ENCODE measurements around the gene PDE10A.
A peak's percentile ranks its signal among the peaks of the same experiment; 100 is the strongest.

DNA sequence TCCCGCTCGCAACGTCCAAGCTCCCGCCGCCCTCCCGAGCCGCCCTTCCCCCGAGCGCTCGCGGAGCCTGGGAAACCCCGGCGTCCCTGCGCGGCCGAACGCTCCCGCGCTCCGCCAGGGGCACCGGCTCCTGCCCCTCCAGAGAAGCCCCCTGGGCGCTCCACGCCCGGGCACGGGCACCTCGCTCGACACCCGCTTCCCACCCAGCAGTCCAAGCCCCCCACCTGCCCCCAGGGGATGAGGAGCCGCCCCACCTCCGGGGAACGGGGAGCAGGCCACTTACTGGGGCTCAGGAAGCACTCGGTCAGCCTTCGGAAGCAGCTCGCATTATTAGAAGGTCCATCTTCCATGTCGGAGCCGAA lies 1.4 kb downstream of the PDE10A start:
- no peak for TF ChIP-seq POLR2A (IDR thresholded peaks at IDR 0.05; ENCODE audit: control extremely low read depth in 1 of 2, low read depth in 2 of 2, low read length in 2 of 2)
- TF ChIP-seq SP1 (IDR thresholded peaks at IDR 0.05; ENCODE audit: low read depth, low read length): no peak
- TF ChIP-seq CTCF (IDR thresholded peaks at IDR 0.05; ENCODE audit: control extremely low read depth in 1 of 3, insufficient read depth in 1 of 3, low read depth in 1 of 3, low read length in 3 of 3): no peak
- no peak for TF ChIP-seq ZNF274 (IDR thresholded peaks at IDR 0.05; ENCODE audit: borderline replicate concordance, extremely low read depth, low read length)
- TF ChIP-seq POLR2AphosphoS5 (IDR thresholded peaks at IDR 0.05; ENCODE audit: low read depth, low read length): no peak
- no peak for TF ChIP-seq MAX (IDR thresholded peaks at IDR 0.05)
- no peak for TF ChIP-seq TAF1 (IDR thresholded peaks at IDR 0.05; ENCODE audit: low read depth, low read length)
- no peak for TF ChIP-seq TCF12 (IDR thresholded peaks at IDR 0.05; ENCODE audit: low read depth, low read length)
- no peak for TF ChIP-seq NRF1 (IDR thresholded peaks at IDR 0.05; ENCODE audit: low read depth, low read length)
- TF ChIP-seq EZH2 (IDR thresholded peaks at IDR 0.05; ENCODE audit: low read depth, low read length, severe bottlenecking): peak; percentile 81
- TF ChIP-seq GABPA (IDR thresholded peaks at IDR 0.05; ENCODE audit: borderline replicate concordance, insufficient read depth, low read length): no peak
- TF ChIP-seq ASH2L (IDR thresholded peaks at IDR 0.05; ENCODE audit: low read length): no peak
